OCI-LY7 (cell line): Measurements from ENCODE around the gene UBE2J1.

ENCODE experiments used
- CTCF ChIP-seq: fragments of 200-600 bp; sonication (generic); conservative IDR thresholded peaks from 2 replicates; pipeline ENCODE4 v1.5.1; 2014; ENCODE audit warnings: mild to moderate bottlenecking, antibody characterized with exemption, low read length, moderate library complexity, mixed read lengths
- EZH2phosphoT487 ChIP-seq: fragments of 200-600 bp; sonication (generic); IDR thresholded peaks from 2 replicates; pipeline ENCODE4 v1.6.1; 2018; ENCODE audit warnings: low read depth, borderline replicate concordance, mild to moderate bottlenecking, mixed run types, antibody characterized with exemption, low read length, moderate library complexity, mixed read lengths

GRCh38 chr6:89385156-89385667 is 32.7 kb upstream of the UBE2J1 start:
- TF ChIP-seq CTCF (no peak), EZH2phosphoT487 (no peak)
